ENCODE measurements around the gene CNTN5. TPM values are rescaled to one million over a fixed set of nuclear protein-coding genes. Genes with fewer than 3 reads are reported as not detected.

The CNTN5 gene
- total RNA-seq = not detected

DNA sequence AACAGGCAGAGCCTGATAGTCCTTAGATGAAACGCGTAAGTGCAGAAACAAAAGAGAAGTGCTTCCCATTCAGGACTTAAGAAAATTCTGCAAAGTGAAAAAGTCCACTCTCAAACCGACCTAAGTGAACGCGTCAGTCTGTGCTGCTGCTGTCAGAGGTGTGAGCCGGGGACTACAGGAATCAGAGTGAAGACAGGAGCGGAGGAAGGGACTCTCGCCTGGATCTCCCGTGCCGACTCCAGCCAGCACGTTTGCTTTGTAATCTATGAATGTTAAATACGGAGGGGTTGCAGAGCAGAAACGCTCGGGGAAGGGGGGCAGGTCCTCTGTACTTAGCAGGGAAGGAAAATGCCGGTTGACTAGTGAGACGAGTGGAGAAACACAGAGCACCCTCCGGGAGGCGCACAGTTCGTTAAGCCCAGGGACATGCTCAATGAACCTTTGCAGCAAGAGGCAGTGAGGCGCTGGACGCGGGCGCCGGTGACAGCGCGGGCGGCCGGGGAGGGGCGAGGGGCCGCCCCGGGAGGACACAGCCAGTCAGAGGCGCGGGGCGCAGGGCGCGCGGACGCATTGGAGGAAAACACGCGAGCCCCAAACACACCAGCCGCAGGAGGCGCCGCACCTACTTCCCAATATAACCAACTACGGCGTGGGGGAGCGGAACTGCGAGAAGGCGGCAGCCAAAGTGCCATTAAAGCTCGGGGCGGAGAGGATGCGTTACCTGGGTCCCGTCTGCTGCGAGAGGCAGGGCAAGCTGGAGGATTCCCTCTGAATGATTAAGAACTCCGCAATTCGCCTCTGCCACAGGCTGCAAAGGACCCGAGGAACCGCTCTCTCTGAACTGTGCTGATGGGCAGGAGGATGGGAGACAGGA, at the start of gene CNTN5:
TSS of gene CNTN5 (plus strand) at position 598 of the 874 bp plus-strand sequence.
- no peak for TF ChIP-seq CTCF (IDR thresholded peaks at IDR 0.05)
- intact Hi-C loops (cut with DNase I) = no loop called here
- H3K4me1 ChIP-seq = no peaks in the 10 kb centered on the region
- DNase-seq = peak; percentile 20
- H3K36me3 ChIP-seq = no peaks in the 10 kb centered on the region
- no peaks in the 10 kb centered on the region for H3K9me3 ChIP-seq
- H3K4me3 ChIP-seq = peak within 1 kb of the TSS; percentile 6
- H3K27me3 ChIP-seq = no peaks in the 10 kb centered on the region
- H3K27ac ChIP-seq = no peak within 1 kb of the TSS
- no peak within 1 kb of the TSS for H3K9ac ChIP-seq (ENCODE audit: low read depth in 2 of 2, low read length in 2 of 2)

- intact Hi-C loops (cut with DNase I) = no loop called here
- Histone ChIP-seq H3K4me3 (no peak overlapping the region), H3K27me3 (no peaks in the 10 kb centered on the region), H3K36me3 (no peaks in the 10 kb centered on the region), H3K9ac (ENCODE audit: low read depth in 2 of 2, low read length in 2 of 2) (no peak overlapping the region), H3K27ac (no peak overlapping the region), H3K4me1 (no peaks in the 10 kb centered on the region), H3K9me3 (no peaks in the 10 kb centered on the region)
- TF ChIP-seq CTCF (IDR thresholded peaks at IDR 0.05) = no peak
- DNase-seq = no peak
Observed at GRCh38 chr11:98979205-98979604, 41.5 kb upstream of the CNTN5 start.

DNA sequence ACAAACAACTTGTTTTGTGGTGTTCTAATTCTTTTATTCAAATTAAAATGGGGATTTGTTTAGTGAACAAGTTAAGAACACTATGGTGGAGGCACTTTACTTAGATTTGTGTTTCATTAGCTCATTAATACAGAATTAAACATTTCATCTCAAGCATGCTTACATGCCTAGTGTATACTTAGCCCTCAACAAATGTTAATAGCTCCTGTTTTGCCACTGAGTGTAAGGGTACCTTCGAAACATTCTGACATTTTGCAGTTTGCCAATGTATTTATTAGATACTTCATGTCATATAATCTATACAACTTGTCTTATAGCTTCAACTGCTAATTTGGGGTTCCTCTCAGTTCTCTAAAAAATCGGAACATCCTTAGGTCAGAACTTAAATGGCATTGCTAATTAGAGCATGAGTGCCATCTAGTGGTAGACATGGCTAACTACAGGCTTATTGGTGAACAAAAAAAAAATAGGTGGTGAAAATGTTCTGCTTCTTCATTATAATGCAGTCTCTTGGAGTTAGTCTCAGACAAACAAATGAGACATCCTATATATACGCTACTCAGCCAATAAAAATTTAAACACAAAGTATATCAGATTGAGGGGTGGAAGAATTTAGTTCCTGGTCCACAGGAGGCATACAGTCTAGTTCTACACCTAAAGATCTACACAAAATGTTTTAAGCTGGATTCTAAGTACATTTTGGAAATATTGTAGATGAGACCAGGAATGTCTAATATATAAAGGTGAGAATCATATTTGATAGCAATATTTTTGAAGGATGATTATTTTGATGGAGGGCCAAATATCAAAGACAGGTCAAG, 4.9 kb upstream of the CNTN5 start:
- no peak overlapping the region for H3K27ac ChIP-seq
- H3K27me3 ChIP-seq = no peaks in the 10 kb centered on the region
- no peak overlapping the region for H3K4me3 ChIP-seq
- no peak for DNase-seq
- H3K4me1 ChIP-seq = no peaks in the 10 kb centered on the region
- intact Hi-C loops (cut with DNase I) = no loop called here
- peak; percentile 70 for TF ChIP-seq CTCF (IDR thresholded peaks at IDR 0.05)
- H3K36me3 ChIP-seq = no peaks in the 10 kb centered on the region
- H3K9me3 ChIP-seq = no peaks in the 10 kb centered on the region
- H3K9ac ChIP-seq (ENCODE audit: low read depth in 2 of 2, low read length in 2 of 2) = no peak overlapping the region

DNA sequence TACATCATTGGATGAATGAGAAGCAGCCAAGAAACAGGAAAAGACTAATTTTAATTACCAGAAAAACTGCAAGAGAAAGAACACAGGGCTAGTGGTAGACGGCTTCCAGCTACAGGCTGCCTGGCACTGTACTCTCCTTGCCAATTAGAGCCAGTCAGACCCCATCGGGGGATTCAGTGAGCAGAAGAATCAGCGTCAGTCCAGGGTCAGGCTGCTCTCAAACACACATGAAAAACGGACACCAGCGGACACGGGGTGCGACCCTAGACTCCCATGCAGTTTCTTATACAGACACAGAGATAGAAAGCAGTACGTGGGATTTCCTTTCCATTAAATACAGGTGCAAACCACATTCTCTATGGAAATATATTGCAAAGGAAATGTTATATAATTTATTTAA, 1.1 kb upstream of the CNTN5 start:
- no peaks in the 10 kb centered on the region for H3K9me3 ChIP-seq
- no peak overlapping the region for H3K27ac ChIP-seq
- intact Hi-C loops (cut with DNase I) = no loop called here
- no peak for DNase-seq
- no peak for TF ChIP-seq CTCF (IDR thresholded peaks at IDR 0.05)
- H3K36me3 ChIP-seq = no peaks in the 10 kb centered on the region
- H3K27me3 ChIP-seq = no peaks in the 10 kb centered on the region
- H3K4me1 ChIP-seq = no peaks in the 10 kb centered on the region
- H3K4me3 ChIP-seq = no peak overlapping the region
- H3K9ac ChIP-seq (ENCODE audit: low read depth in 2 of 2, low read length in 2 of 2) = no peak overlapping the region

GRCh38 chr11:99037057-99037456, 16.3 kb downstream of the CNTN5 start:
- Histone ChIP-seq H3K9ac (ENCODE audit: low read depth in 2 of 2, low read length in 2 of 2) (no peak overlapping the region), H3K27ac (no peak overlapping the region), H3K36me3 (no peaks in the 10 kb centered on the region), H3K4me1 (no peaks in the 10 kb centered on the region), H3K27me3 (no peaks in the 10 kb centered on the region), H3K9me3 (no peaks in the 10 kb centered on the region), H3K4me3 (no peak overlapping the region)
- DNase-seq = no peak
- no peak for TF ChIP-seq CTCF (IDR thresholded peaks at IDR 0.05)
- intact Hi-C loops (cut with DNase I) = no loop called here
